KMS-11 (cell line): ENCODE results near the gene SLITRK5.

ENCODE experiments used
- H2AFZ ChIP-seq: fragments of 200-600 bp; sonication (generic); 2 replicates; pipeline ENCODE4 v1.6.1; 2016; ENCODE audit warnings: antibody characterized with exemption, mixed run types, low read depth
- H3K27ac ChIP-seq: fragments of 200-600 bp; sonication (generic); 2 replicates; pipeline ENCODE4 v1.6.1; 2016; ENCODE audit warnings: mild to moderate bottlenecking, mixed run types
- H3K27me3 ChIP-seq: fragments of 200-600 bp; sonication (generic); 2 replicates; pipeline ENCODE4 v1.6.1; 2017; ENCODE audit warnings: mild to moderate bottlenecking, low read depth, mixed run types, moderate library complexity; ENCODE audit not compliant: insufficient read depth
- H3K36me3 ChIP-seq: fragments of 200-600 bp; sonication (generic); 2 replicates; pipeline ENCODE4 v1.6.1; 2017; ENCODE audit warnings: mild to moderate bottlenecking, mixed run types; ENCODE audit not compliant: insufficient read depth
- H3K4me1 ChIP-seq: fragments of 200-600 bp; sonication (generic); 2 replicates; pipeline ENCODE4 v1.6.1; 2016; ENCODE audit warnings: mild to moderate bottlenecking, low read depth, mixed run types; ENCODE audit not compliant: poor library complexity, severe bottlenecking
- H3K4me2 ChIP-seq: fragments of 200-600 bp; sonication (generic); 2 replicates; pipeline ENCODE4 v1.7.0; 2016; ENCODE audit warnings: mild to moderate bottlenecking, mixed run types
- H3K4me3 ChIP-seq: fragments of 200-600 bp; sonication (generic); IDR thresholded peaks from 2 replicates; pipeline ENCODE4 v1.6.1; 2017; ENCODE audit warnings: low read depth, low read length, mixed read lengths; ENCODE audit not compliant: insufficient read depth
- H3K79me2 ChIP-seq: fragments of 200-600 bp; sonication (generic); 2 replicates; pipeline ENCODE4 v1.6.1; 2016; ENCODE audit warnings: low read depth, mixed run types; ENCODE audit not compliant: insufficient read depth
- H3K9ac ChIP-seq: fragments of 200-600 bp; sonication (generic); 2 replicates; pipeline ENCODE4 v1.6.1; 2016; ENCODE audit warnings: mild to moderate bottlenecking, mixed run types
- H4K20me1 ChIP-seq: fragments of 200-600 bp; sonication (generic); 2 replicates; pipeline ENCODE4 v1.6.1; 2016; ENCODE audit warnings: mild to moderate bottlenecking, mixed run types; ENCODE audit not compliant: insufficient read depth
- TF ChIP-seq, protein P1 (sequence below): fragments of 200-600 bp; sonication (generic); conservative IDR thresholded peaks from 2 replicates; pipeline ENCODE4 v1.6.1; 2017; ENCODE audit warnings: low read depth, mild to moderate bottlenecking, antibody characterized with exemption, low read length, moderate library complexity, mixed read lengths

Gene SLITRK5

DNA sequence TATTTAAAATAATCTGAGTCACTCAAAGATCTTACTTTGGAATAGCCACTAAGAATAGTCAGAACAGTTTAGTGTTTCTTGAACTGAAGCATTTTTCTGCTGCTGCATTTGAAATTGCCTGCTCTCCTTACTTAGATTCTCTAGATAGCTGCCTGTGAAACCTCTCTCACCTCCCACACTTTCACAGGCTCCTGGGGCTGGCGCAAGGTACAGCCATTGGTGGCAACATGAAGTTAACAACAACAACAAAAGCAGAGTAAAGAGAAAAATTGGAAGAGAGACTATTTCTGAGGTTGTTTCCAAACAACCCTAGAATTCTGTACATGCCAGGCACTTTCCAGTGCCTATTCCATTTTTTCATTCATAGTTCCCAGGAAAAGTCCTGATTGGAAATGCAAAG, 25.3 kb downstream of the SLITRK5 start:
- no peak overlapping the region for H3K4me2 ChIP-seq
- no peak overlapping the region for H3K27ac ChIP-seq
- H3K27me3 ChIP-seq: no peaks in the 10 kb centered on the region
- H3K36me3 ChIP-seq: no peaks in the 10 kb centered on the region
- H3K4me1 ChIP-seq: no peaks in the 10 kb centered on the region
- H3K4me3 ChIP-seq: no peak overlapping the region
- H3K79me2 ChIP-seq: no peaks in the 10 kb centered on the region
- TF ChIP-seq, protein P1, sequence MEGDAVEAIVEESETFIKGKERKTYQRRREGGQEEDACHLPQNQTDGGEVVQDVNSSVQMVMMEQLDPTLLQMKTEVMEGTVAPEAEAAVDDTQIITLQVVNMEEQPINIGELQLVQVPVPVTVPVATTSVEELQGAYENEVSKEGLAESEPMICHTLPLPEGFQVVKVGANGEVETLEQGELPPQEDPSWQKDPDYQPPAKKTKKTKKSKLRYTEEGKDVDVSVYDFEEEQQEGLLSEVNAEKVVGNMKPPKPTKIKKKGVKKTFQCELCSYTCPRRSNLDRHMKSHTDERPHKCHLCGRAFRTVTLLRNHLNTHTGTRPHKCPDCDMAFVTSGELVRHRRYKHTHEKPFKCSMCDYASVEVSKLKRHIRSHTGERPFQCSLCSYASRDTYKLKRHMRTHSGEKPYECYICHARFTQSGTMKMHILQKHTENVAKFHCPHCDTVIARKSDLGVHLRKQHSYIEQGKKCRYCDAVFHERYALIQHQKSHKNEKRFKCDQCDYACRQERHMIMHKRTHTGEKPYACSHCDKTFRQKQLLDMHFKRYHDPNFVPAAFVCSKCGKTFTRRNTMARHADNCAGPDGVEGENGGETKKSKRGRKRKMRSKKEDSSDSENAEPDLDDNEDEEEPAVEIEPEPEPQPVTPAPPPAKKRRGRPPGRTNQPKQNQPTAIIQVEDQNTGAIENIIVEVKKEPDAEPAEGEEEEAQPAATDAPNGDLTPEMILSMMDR: no peak
- H4K20me1 ChIP-seq: no peaks in the 10 kb centered on the region
- H3K9ac ChIP-seq: no peak overlapping the region
- H2AFZ ChIP-seq: no peak overlapping the region

DNA sequence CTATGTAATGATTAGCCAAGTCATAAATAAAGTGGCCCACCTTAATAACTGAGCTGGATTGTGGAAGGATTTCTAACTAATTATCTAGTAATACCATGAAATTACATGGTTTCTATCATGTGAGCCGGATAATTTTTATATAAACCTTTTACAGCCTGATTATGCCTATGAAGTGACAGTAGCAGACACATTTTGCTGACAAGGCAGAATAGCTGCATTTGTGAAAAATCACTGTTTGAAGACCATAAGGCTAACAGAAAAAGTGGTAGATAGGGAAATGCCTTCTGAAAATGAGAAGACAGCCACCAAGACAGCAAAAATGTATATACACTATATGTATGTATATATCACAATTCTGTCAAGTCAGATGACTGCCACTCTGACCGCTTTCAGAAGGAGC, 27.1 kb downstream of the SLITRK5 start:
- no peaks in the 10 kb centered on the region for H3K79me2 ChIP-seq
- H3K4me1 ChIP-seq: no peaks in the 10 kb centered on the region
- no peak overlapping the region for H3K27ac ChIP-seq
- TF ChIP-seq, protein P1: no peak
- no peak overlapping the region for H3K4me2 ChIP-seq
- no peaks in the 10 kb centered on the region for H4K20me1 ChIP-seq
- no peak overlapping the region for H3K9ac ChIP-seq
- H3K27me3 ChIP-seq: no peaks in the 10 kb centered on the region
- H3K36me3 ChIP-seq: no peaks in the 10 kb centered on the region
- H2AFZ ChIP-seq: no peak overlapping the region
- no peak overlapping the region for H3K4me3 ChIP-seq

GRCh38 chr13:87709947-87710346, 38.8 kb downstream of the SLITRK5 start:
- Histone ChIP-seq H2AFZ (no peak overlapping the region), H3K27ac (no peak overlapping the region), H4K20me1 (no peaks in the 10 kb centered on the region), H3K27me3 (no peaks in the 10 kb centered on the region), H3K4me2 (no peak overlapping the region), H3K4me1 (no peaks in the 10 kb centered on the region), H3K36me3 (no peaks in the 10 kb centered on the region), H3K9ac (no peak overlapping the region), H3K4me3 (no peak overlapping the region), H3K79me2 (no peaks in the 10 kb centered on the region)
- TF ChIP-seq, protein P1: no peak

- Histone ChIP-seq H3K36me3 (no peaks in the 10 kb centered on the region), H3K9ac (no peak overlapping the region), H3K4me2 (no peak overlapping the region), H4K20me1 (no peaks in the 10 kb centered on the region), H3K4me3 (no peak overlapping the region), H2AFZ (no peak overlapping the region), H3K27ac (no peak overlapping the region), H3K79me2 (no peaks in the 10 kb centered on the region), H3K4me1 (no peaks in the 10 kb centered on the region), H3K27me3 (no peaks in the 10 kb centered on the region)
- TF ChIP-seq, protein P1: no peak
Observed at GRCh38 chr13:87712012-87712411, 40.8 kb downstream of the SLITRK5 start.
